Lower leg skin (tissue), 3 donors: ENCODE measurements around the gene ITIH3.

ENCODE experiments used
- CTCF ChIP-seq, 3 donors: fragments of 450-650 bp; IDR thresholded peaks; one replicate each; pipeline ENCODE4 v1.5.1; 2016; ENCODE audit warnings: antibody characterized with exemption in 3 of 3, mild to moderate bottlenecking in 3 of 3, moderate library complexity in 2 of 3
- POLR2A ChIP-seq, 2 donors: fragments of 450-650 bp; IDR thresholded peaks; one replicate each; pipeline ENCODE4 v1.6.1; 2016 to 2017; ENCODE audit warnings: antibody characterized with exemption in 2 of 2, mild to moderate bottlenecking in 1 of 2, moderate library complexity in 1 of 2

DNA sequence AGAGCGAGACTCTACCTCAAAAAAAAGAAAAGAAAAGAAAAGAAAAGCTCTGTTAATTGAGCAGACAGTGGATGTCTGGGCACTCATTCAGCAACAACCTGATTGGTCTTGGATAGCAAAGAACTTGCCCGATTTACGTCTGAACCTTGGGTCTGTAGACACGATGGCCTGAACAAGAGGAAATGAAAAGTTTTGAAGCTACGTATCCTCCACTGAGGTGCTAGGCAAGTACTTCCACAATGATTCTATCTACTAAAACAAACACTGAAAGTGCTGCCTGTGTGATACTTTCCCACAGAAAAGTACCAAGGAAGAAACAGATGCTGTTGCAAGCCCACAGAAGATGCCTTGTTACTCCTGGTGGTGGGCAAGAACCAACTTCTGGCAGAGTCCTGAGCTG lies 62.1 kb downstream of the ITIH3 start:
- no peak for TF ChIP-seq CTCF (IDR thresholded peaks at IDR 0.05)
- no peak for TF ChIP-seq POLR2A (IDR thresholded peaks at IDR 0.05)
